Hair follicle dermal papilla cell (primary cell): ENCODE data around the gene MLXIPL. TPM values are rescaled to one million over a fixed set of nuclear protein-coding genes. Genes with fewer than 3 reads are reported as not detected.

Experiments used
- total RNA-seq: library from RNA; depleted of rRNA; stranded (reverse); fragments of >200 nt; gene quantifications from 2 replicates; pipeline ENCODE4 v1.2.3, GENCODE V29; 2012

MLXIPL gene
- total RNA-seq = not detected in 2 replicates

DNA sequence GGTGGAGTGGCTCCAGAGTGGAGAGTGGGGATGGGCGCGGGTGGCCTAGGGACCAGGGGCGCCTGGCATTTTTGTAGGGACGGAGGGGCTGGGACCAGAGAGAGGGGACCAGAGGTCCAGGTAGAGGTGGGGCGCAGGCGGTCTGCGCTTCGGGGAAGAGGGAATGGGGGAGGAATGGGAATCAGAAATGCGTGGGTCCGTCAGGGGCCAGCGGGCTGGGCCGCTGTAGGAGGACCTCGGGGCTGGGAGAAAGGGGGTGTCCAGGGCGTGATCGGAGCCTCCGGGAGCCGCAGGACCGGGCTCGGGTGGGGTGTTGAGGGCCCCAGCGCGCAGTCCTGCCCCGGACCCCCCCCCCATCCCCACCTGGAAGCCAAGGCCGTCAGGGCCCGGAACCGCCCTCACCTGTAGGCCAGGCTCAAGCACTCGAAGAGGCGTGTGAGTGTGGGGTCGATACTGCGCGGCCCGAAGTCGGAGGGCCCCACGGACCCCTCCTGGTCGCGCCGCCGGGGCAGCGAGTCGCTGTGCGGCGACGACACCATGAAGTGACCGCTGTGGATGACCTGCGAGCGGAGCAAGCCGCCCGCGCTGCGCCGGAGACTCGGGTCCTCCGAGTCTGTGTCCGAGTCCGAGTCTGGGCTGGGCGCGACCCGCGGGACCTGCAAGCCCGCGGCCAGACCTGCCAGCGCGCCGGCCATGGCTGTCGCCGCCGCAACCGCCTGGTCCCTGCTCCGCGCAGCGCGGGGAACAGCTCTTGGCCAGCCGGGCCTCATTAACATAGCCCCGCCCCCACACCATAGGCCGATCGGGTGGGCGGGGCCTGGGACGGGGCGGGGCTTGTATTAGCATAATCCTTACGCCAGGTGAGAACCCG is at the start of gene MLXIPL:
MLXIPL (minus strand) TSS at position 725 of the 871 bp plus-strand sequence; CDS start at position 695, 30 bp downstream.

GRCh38 chr7:73667344-73668102 is 43.2 kb upstream of the MLXIPL start, which contains the start of gene VPS37D:
Gene VPS37D (plus strand): TSS chr7:73667831. CDS start chr7:73667959, 128 bp downstream.

GRCh38 chr7:73578342-73579128 is 45.8 kb downstream of the MLXIPL start, which contains the start of gene TBL2:
Gene TBL2 (minus strand): TSS chr7:73578579. CDS start chr7:73578549, 30 bp downstream.

DNA sequence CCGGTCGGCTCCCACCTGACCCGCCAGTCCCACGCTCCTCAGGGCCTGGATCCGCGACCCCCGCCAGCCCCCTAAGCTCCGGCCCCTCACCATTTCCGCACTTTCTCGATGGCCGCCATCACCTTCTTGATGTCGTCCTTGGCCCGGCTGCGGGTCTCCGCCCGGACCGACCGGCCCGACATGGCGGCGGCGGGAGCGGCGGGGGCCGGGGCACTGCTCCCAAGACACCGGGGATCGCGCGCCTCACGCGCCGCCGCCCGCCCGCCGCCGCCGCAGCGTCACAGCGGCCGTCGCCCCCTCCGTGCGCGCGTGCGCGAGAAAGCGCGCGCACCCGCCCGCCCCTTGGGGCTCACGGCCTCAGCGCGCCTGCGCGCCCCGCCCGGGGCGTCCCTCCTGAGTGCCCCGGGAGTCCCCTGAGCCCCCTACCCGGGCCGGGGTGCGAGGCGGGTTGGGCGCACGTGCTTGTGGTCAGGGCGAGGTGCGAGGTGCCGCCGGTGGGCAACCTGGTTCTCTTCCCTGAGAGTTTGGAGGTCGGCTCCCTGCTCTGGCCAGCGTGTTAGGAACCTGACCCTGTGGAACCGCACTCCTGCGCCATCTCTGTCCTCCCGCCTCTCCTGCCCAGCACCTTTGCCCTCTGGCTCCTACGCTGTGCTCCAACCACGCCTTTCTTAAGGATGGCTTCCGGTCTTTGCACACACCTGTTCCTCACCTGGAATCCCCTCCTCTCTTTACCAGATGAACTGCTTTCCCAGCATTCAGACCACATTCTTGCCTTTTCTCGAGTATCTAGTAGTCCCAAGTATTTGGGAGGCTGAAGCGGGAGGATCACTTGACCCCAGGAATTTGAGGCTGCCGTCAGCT is 66.7 kb downstream of the MLXIPL start, which contains the start of gene BCL7B:
BCL7B (minus strand) TSS at position 294 of the 861 bp plus-strand sequence; CDS start at position 182, 112 bp downstream.

Other genes starting within 250 kb of the MLXIPL start
- gene FZD9, start 190.7 kb downstream of the MLXIPL start, total RNA-seq = 0.81 and 0.85 TPM in 2 replicates
- gene BAZ1B, start 102.2 kb downstream of the MLXIPL start, total RNA-seq = 48.7 and 51.0 TPM in 2 replicates
- 32.6 and 36.4 TPM in 2 replicates for gene BCL7B, start 66.8 kb downstream of the MLXIPL start, total RNA-seq
- 88.9 and 95.7 TPM in 2 replicates for gene TBL2, start 45.9 kb downstream of the MLXIPL start, total RNA-seq
- gene VPS37D, start 43.3 kb upstream of the MLXIPL start, total RNA-seq = 3.6 and 6.2 TPM in 2 replicates
- 4.2 and 5.5 TPM in 2 replicates for gene DNAJC30, start 58.9 kb upstream of the MLXIPL start, total RNA-seq
- 32.0 and 37.5 TPM in 2 replicates for gene BUD23, start 59.1 kb upstream of the MLXIPL start, total RNA-seq
- gene STX1A, start 95.1 kb upstream of the MLXIPL start, total RNA-seq = 11.4 and 15.8 TPM in 2 replicates
- 5.2 and 10.1 TPM in 2 replicates for gene ABHD11, start 114.3 kb upstream of the MLXIPL start, total RNA-seq
- not detected in 2 replicates for gene CLDN3, start 145.7 kb upstream of the MLXIPL start, total RNA-seq
- 0.16 and 0.24 TPM in 2 replicates for gene CLDN4, start 206.5 kb upstream of the MLXIPL start, total RNA-seq
- gene METTL27, start 218.0 kb upstream of the MLXIPL start, total RNA-seq = 9.0 and 9.4 TPM in 2 replicates
- gene TMEM270, start 236.6 kb upstream of the MLXIPL start, total RNA-seq = not detected in 2 replicates